ENCODE results near the gene IFT88.

The IFT88 gene

GRCh38 chr13:20588529-20589110 is 21.7 kb downstream of the IFT88 start:
- no peak for TF ChIP-seq FOXM1 (IDR thresholded peaks at IDR 0.05; ENCODE audit: borderline replicate concordance, low read depth)
- no peak for TF ChIP-seq EGR1 (IDR thresholded peaks at IDR 0.05)
- TF ChIP-seq EP300 (IDR thresholded peaks at IDR 0.05; ENCODE audit: borderline replicate concordance): no peak

- TF ChIP-seq RAD21 (IDR thresholded peaks at IDR 0.05; ENCODE audit: low read depth) (no peak), TAF1 (IDR thresholded peaks at IDR 0.05; ENCODE audit: low read depth) (no peak)
Observed at GRCh38 chr13:20590561-20590960, 23.6 kb downstream of the IFT88 start.

- no peak for TF ChIP-seq TCF12 (IDR thresholded peaks at IDR 0.05; ENCODE audit: low read depth)
- no peak for TF ChIP-seq MAX (IDR thresholded peaks at IDR 0.05)
- TF ChIP-seq YY1 (IDR thresholded peaks at IDR 0.05; ENCODE audit: low read depth): no peak
- no peak for TF ChIP-seq NFIC (IDR thresholded peaks at IDR 0.05)
- TF ChIP-seq RAD21 (IDR thresholded peaks at IDR 0.05; ENCODE audit: low read depth): no peak
- no peak for TF ChIP-seq REST (IDR thresholded peaks at IDR 0.05; ENCODE audit: low read depth)
- no peak for TF ChIP-seq CREB1 (IDR thresholded peaks at IDR 0.05; ENCODE audit: low read depth)
Observed at GRCh38 chr13:20592606-20593005, 25.6 kb downstream of the IFT88 start.

GRCh38 chr13:20594280-20594679 is 27.3 kb downstream of the IFT88 start:
- no peak for TF ChIP-seq USF1 (IDR thresholded peaks at IDR 0.05)
- TF ChIP-seq FOXM1 (IDR thresholded peaks at IDR 0.05; ENCODE audit: borderline replicate concordance, low read depth): no peak
- TF ChIP-seq MAX (IDR thresholded peaks at IDR 0.05): no peak
- no peak for TF ChIP-seq RAD21 (IDR thresholded peaks at IDR 0.05; ENCODE audit: low read depth)
- no peak for TF ChIP-seq CEBPB (IDR thresholded peaks at IDR 0.05)
- TF ChIP-seq YY1 (IDR thresholded peaks at IDR 0.05; ENCODE audit: low read depth): no peak
- TF ChIP-seq EGR1 (IDR thresholded peaks at IDR 0.05): no peak
- no peak for TF ChIP-seq EP300 (IDR thresholded peaks at IDR 0.05; ENCODE audit: borderline replicate concordance)

GRCh38 chr13:20607015-20607414 is 40.1 kb downstream of the IFT88 start:
- TF ChIP-seq CREB1 (IDR thresholded peaks at IDR 0.05; ENCODE audit: low read depth) (no peak), CEBPB (IDR thresholded peaks at IDR 0.05) (no peak), MAX (IDR thresholded peaks at IDR 0.05) (no peak), USF1 (IDR thresholded peaks at IDR 0.05) (no peak), EGR1 (IDR thresholded peaks at IDR 0.05) (no peak), FOXM1 (IDR thresholded peaks at IDR 0.05; ENCODE audit: borderline replicate concordance, low read depth) (no peak), REST (IDR thresholded peaks at IDR 0.05; ENCODE audit: low read depth) (no peak)

- no peak for TF ChIP-seq TEAD4 (IDR thresholded peaks at IDR 0.05)
- TF ChIP-seq YY1 (IDR thresholded peaks at IDR 0.05; ENCODE audit: low read depth): no peak
- no peak for TF ChIP-seq MAX (IDR thresholded peaks at IDR 0.05)
Observed at GRCh38 chr13:20608438-20609020, 41.6 kb downstream of the IFT88 start.

GRCh38 chr13:20609145-20609544 is 42.2 kb downstream of the IFT88 start:
- TF ChIP-seq MAX (IDR thresholded peaks at IDR 0.05) (no peak), EGR1 (IDR thresholded peaks at IDR 0.05) (no peak), TAF1 (IDR thresholded peaks at IDR 0.05; ENCODE audit: low read depth) (no peak), CEBPB (IDR thresholded peaks at IDR 0.05) (no peak), USF1 (IDR thresholded peaks at IDR 0.05) (no peak), EP300 (IDR thresholded peaks at IDR 0.05; ENCODE audit: borderline replicate concordance) (no peak), REST (IDR thresholded peaks at IDR 0.05; ENCODE audit: low read depth) (no peak), TEAD4 (IDR thresholded peaks at IDR 0.05) (no peak), FOXM1 (IDR thresholded peaks at IDR 0.05; ENCODE audit: borderline replicate concordance, low read depth) (no peak), NFIC (IDR thresholded peaks at IDR 0.05) (no peak)

Data from Ishikawa (cell line).